NK-92 treated with Interleukin-12 subunit alpha and Interleukin-12 subunit beta, amount 100 ng/mL, for 24 hours (cell line): ENCODE measurements around the gene SPNS3.

ENCODE experiments used
- DNase-seq: peaks from one replicate; lab custom pipeline; 2025; lab: John Stamatoyannopoulos, UW

SPNS3 gene

GRCh38 chr17:4510618-4510941, 76.8 kb downstream of the SPNS3 start:
- DNase-seq: no peak

- DNase-seq: no peak
Measured at GRCh38 chr17:4511199-4511932, 77.6 kb downstream of the SPNS3 start.

- no peak for DNase-seq
Measured at GRCh38 chr17:4512156-4513112, 78.7 kb downstream of the SPNS3 start.

- no peak for DNase-seq
Measured at GRCh38 chr17:4513113-4514032, 79.6 kb downstream of the SPNS3 start.

- DNase-seq: no peak
Measured at GRCh38 chr17:4514206-4514605, 80.5 kb downstream of the SPNS3 start.

- no peak for DNase-seq
Measured at GRCh38 chr17:4514779-4515178, 81.0 kb downstream of the SPNS3 start.

GRCh38 chr17:4515501-4515900, 81.8 kb downstream of the SPNS3 start:
- DNase-seq: no peak

- DNase-seq: no peak
Measured at GRCh38 chr17:4516735-4517134, 83.0 kb downstream of the SPNS3 start.

GRCh38 chr17:4518901-4519300, 85.2 kb downstream of the SPNS3 start:
- no peak for DNase-seq

GRCh38 chr17:4519361-4519788, 85.6 kb downstream of the SPNS3 start:
- DNase-seq: no peak

- DNase-seq: no peak
Measured at GRCh38 chr17:4520060-4520893, 86.5 kb downstream of the SPNS3 start.

- no peak for DNase-seq
Measured at GRCh38 chr17:4520894-4521600, 87.3 kb downstream of the SPNS3 start.

- no peak for DNase-seq
Measured at GRCh38 chr17:4522661-4523060, 88.9 kb downstream of the SPNS3 start.

- DNase-seq: no peak
Measured at GRCh38 chr17:4523946-4524345, 90.2 kb downstream of the SPNS3 start.

GRCh38 chr17:4525691-4526397, 92.1 kb downstream of the SPNS3 start:
- no peak for DNase-seq

GRCh38 chr17:4527134-4527533, 93.4 kb downstream of the SPNS3 start:
- DNase-seq: no peak

GRCh38 chr17:4527566-4528125, 93.9 kb downstream of the SPNS3 start:
- no peak for DNase-seq

GRCh38 chr17:4529533-4530152, 95.9 kb downstream of the SPNS3 start:
- no peak for DNase-seq
